Fibroblast of gingiva (primary cell): ENCODE data around the gene ANHX.
A peak's percentile ranks its signal among the peaks of the same experiment; 100 is the strongest.
"Not testable (repeated sequence)": the region's sequence is repeated elsewhere in the genome, so short reads cannot be mapped to it uniquely, and the experiment has no call there.

Experiments used
- DNase-seq: peaks from one replicate; pipeline ENCODE4 v3.0.0-alpha.2; 2011; ENCODE audit warnings: low read depth

The ANHX gene

DNA sequence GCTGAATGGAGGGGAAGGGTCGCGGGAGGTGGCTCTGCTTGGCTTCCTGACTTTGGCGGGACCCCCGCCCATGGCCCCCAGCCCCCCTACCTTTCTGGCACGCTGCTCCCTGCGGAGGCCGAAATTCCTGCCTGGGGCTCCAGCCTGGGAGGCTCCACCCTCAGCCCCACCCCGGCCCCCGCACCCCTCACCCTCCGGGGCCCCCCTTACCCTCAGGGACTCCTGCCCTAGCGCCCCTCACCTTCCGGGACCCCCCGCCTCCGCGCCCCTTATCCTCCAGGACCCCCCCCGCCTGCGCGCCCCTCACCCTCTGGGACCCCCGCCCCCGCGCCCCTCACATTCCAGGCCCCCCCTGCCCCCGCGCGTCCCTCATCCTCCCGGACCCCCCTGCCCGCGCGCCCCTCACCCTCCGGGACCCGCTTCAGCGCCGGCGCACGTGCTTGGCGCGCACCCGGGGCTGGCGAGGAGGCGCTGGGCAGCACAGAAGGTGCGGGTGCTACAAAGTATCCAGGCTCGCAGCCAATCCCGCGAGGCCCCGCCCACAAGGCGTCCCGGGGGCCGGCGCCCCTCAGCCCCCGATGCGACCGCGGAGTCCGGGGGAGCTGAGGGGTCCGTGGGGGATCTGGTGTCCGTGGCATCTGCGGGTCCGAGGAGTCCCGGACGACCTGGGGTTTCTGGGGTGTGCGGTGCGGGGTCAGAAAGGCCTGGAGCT, at the start of gene ANHX:
ANHX (minus strand) TSS at position 477 of the 712 bp plus-strand sequence. CDS start 1,521 bp downstream, outside the sequence.
- DNase-seq: no peak

DNA sequence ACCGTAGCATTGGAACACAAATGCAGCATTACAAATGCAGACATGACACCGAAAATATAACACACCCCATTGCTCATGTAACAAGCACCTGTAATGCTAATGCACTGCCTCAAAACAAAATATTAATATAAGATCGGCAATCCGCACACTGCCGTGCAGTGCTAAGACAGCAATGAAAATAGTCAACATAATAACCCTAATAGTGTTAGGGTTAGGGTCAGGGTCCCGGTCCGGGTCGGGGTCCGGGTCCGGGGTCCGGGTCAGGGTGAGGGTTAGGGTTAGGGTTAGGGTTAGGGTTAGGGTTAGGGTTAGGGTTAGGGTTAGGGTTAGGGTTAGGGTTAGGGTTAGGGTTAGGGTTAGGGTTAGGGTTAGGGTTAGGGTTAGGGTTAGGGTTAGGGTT, 29.0 kb upstream of the ANHX start:
- DNase-seq: not testable (repeated sequence)

DNA sequence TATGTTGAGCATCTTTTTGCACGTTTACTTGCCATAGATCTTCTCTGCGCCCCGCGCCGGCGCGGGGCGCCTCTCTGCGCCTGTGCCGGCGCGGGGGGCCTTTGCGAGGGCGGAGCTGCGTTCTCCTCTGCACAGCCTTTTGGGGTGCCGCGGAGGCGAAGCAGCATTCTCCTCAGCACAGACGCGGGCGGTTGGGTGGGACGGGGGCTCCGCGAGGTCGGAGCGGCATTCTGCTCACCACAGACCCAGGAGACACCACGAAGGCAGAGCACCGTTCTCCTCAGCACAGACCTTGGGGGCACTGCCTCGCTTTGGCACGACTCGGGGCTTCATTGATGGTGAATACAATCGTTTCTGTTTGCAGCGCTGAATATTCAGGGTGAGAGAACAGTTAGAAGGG, 28.5 kb upstream of the ANHX start:
- no peak for DNase-seq

DNA sequence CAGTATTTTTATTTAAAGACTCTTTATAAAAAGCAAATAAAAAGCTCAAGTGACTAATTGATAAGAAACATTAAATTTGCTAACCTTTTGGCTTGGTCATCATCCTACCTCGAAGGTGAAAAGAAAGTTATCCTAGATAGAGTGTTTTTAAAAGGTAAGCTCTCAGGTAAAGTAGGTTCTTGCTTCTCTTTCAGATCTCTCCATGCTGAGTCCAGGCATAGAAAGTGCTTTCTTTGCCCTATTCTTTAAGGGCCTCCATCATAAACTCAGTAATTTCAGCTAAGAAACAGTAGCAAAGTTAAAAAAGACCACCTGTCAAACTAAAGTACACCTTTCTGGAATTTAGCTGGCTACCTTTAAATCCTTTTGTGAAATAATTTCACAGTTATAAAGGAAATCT, 20.6 kb upstream of the ANHX start:
- DNase-seq: no peak

DNA sequence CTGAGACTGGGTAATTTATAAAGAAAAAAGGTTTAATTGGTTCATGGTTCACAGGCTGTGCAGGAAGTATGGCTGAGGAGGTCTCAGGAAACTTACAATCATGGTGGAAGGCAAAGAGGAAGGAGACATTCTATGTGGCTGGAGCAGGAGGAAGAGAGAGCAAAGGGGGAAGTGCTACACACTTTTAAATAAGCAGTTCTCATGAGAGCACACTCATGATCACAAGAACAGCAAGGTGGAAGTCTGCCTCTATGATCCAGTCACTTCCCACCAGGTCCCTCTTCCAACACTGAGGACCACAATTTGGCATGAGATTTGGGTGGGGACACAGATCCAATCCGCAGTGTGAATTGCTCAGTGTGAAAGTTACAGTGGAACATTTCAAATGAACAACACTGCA, 20.2 kb upstream of the ANHX start:
- not testable (repeated sequence) for DNase-seq

DNA sequence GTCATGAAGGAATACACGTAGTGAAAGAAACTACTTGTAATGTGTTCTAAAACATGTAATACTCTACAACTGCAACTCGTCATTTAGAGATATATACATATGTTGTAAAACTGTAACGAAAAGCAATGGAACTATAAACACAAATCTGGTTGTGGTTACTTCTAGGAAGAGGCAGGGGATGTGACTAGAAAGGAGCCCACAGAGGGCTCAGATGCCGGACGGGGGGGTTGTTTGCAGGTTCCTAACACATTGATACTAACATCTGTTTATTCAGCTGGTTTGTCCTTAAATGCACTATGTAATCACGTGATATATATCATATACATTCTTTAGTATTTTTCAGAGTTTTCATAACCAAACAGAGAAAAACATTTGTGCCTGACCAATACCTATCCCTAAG, 16.1 kb upstream of the ANHX start:
- DNase-seq: no peak

DNA sequence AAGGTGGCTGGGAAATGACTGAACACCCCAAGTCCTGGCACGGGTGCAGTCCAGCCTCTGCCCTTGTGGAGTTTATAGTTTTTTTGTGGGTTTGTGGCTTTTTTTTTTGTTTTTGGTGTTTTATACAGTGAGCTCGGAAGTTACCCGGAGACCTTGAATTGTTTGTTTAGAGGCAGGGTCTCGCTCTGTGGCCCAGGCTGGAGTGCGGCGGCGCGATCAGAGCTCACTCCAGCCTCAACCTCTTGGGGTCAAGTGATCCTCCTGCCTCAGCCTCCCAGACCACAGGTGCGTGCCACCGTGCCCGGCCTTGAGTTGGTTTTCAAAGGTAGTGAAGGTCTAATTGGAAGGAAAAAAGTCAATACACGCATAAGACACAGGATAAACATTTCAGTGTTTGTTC, 879 bp upstream of the ANHX start:
- DNase-seq: no peak

DNA sequence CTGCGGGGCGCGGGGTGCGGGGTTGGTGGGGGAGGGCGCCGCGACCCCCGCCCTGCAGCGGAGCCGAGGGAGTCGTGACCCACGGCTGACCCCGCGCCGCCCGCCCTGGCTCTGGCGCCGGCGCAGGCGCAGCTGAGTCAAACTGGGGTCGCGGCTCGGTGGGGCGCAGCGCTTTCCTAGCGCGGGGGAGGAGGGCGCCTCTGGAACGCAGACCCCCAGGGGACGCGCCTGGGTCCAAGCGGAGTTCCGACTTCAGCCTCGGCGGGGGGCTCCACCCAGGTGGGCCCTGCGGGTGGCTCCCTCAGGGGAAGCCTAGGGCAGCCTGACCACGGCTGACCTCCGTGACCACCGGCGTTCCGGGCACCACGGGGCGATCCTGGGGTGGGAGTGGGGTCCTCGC, 467 bp upstream of the ANHX start:
- no peak for DNase-seq

DNA sequence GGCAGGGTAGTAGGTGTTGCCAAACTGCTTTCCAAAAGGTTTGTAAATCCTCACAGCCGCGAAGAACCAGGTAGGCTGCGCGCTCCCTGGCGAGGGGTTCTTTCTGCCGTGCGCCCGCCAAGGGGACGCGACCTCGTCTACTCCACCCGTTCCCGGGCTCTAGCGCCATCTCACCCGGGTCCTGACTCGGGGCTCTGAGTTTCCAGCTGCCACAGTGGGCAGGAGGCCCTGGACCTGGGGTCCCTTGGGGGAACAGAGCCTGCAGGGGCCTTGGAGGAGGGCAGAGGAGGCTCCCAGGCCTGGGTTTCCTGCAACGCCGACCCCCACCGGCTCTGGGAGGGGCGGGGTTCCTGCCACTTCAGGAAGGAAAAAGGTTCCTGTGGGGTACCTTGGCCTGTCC, 706 bp downstream of the ANHX start:
- no peak for DNase-seq

DNA sequence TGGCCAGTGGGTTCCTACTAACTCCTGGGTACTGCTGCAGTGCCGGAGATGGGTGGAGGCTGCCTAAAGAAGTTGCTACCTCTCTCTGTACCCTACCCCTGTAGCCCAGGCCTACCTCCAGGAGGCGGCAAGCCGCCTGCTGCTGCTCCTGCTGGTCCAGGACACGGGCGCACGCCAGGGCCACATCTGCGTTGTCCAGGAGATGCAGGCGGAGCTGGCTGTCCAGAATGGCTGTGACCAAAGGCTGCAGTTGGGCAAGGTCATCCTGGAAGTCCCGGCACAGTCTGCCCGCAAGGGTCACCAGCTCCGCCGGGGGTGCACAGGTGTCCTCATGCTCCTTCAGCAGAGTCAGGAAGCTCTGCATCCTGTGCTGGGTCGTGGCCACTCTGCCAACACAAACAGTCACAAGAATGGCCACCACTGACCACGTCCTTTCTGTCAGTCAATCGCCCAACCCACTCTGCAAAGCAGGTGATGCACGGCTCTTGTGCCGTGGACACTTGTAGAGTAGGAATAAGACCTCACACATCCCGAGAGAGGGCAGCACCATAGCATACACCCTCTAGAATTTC, 1.6 kb downstream of the ANHX start:
- no peak for DNase-seq

DNA sequence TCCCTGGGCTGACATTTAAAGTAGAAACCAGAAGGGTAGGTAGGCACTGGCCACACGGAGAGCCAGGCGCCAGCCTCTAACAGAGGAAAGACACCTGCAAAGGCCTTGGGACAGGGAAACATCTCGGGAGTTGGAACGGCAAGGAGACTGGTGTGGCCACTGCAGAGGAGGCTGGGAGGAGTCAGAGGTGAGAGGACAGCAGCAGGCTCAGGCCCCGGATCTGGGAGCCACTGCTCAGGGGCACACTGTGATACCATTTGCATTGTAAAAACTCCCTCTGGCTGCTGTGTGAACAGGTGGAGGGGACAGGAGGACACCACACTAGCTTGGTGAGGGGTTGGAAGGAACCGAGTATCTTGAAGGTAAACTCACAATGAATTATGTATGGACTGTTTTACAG, 2.7 kb downstream of the ANHX start:
- DNase-seq: no peak

DNA sequence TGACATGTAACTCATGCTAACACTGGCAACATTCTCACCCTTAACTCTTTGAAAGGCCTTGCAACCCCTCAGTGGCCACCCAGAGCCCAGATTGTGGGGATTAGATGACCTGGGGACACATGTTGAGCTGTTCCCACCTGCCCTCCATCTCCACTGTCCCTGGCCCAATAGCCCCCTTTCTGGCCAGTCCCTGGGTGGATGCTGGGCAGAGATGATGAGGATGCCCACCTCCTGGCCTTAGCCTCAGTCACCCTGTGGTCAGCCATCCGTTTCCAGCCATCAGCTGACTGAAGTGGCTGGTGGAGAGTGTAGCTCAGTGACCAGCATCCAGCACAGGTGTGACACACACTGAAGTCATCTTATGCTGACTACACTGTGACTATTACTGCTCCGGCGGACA, 4.7 kb downstream of the ANHX start:
- DNase-seq: no peak

DNA sequence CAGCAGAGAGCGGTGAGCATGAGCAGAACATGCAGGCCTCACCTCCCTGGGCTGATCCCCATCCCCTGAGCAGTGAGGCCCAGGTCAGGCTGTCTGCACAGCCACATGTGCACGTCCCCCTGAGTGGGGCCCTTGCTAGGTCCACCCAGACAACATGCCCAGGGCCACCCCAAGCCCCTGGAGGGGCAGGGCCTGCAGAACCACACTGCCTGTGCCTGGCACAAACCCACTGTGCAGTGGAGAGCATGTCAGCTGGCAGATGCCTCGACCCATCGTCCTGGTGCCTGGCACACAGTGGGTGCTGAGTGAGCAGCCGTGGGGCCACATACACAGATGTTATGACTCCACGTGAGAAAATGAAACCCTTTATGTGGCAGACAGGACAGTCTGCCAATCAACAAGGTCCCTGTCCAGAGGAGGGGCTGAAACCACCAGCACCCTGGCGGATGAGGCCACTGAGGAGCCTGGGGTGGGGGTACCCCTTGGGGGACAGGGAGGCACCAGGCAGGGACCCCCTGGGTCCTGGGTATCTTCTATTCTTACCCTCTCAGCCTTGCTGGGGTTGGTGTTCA, 8.3 kb downstream of the ANHX start:
- DNase-seq: no peak

DNA sequence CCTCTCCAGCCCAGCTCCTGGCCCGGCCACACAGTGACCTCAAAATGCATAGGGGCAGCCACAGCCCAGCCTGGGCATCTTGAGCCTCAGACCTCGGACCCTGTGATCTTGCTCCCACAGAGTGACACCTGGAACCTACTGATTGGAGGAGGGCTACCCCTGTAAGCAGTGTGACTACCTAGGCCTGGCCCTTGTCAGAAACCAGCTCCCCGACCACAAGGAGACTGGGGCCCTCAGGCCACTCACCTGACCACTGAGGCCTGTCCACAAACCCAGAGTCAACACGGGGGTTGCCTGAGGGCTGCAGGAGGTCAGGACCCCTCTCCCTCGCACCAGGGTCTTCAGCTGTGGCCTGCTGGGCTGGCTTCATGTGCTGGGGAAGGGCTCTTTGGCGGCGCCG, 9.0 kb downstream of the ANHX start:
- DNase-seq: no peak

DNA sequence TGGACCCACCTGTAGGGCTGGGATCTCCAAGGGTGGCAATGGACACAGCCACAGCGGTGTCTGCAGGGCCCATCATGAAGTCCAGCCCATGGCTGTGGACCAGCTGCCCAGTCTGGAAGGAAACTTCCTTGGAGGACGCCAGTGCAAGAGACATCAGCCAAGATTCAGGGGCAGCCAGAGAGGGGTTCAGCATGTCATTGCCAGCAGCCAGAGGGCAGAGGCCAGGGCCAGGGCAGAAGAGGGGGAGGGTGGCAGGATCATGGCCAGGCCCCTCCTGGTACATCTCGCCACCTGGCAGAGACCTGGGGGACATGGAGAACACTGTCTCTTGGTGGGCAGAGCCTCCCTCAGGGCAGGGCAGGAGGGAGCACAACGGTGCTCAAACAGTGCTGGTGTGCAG, 10.2 kb downstream of the ANHX start:
- no peak for DNase-seq

DNA sequence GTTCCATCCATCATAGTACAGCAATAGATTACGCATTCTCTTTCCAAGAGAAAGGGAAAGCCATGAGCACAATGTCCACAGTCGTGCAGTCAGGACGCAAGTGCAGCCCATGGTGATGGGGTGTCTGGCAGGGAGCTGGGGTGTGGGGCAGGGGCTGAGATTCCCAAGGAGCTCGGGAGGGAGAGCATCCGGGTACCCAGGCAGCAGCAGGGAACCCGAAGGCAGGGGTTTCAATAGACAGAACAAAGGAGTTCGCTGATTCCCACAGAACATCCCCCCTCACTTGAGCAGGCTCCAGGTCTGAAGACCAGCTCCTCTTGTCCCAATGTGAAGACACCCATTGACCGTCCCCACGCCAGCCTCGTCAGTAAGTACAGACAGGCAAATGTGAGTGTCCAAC, 13.5 kb downstream of the ANHX start:
- no peak for DNase-seq

DNA sequence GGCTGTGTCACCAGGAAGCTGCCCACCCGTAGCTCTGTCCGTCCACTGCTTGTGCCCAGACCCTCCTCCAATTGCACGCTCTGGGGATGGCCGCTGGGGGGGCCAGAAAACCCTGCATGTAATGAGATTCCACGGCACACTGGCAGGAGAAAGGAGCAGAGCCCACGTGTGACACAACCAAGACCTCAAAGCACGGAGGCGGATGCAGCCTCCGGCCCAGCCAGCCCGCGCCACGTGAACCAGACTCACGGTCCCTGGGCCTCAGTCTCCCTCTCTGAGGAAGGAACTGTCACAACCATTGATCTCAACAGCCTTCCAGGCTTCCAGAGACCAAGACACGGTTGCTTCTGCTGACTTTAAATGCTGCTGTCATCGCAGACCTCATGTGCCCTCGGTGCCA, 14.4 kb downstream of the ANHX start:
- DNase-seq: no peak

DNA sequence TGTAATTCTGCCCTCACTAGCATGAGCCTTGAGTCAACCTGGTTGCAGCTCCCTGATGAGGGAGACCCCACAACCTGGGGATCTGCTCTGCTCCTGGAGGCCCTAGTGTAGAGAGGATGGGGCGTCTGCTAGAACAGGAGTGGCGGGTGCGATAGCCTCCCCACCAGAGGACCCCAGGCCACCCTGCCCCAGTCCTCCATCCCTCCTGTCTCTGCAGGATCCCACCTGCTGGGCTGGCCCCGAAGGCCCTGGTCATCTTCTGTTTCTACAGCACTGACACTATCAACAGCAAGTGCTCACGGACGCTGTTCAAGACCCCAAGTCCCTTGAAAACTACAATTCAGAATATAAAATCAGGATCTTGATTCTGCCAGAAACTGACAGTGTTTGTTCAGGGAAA, 15.2 kb downstream of the ANHX start:
- DNase-seq: no peak

DNA sequence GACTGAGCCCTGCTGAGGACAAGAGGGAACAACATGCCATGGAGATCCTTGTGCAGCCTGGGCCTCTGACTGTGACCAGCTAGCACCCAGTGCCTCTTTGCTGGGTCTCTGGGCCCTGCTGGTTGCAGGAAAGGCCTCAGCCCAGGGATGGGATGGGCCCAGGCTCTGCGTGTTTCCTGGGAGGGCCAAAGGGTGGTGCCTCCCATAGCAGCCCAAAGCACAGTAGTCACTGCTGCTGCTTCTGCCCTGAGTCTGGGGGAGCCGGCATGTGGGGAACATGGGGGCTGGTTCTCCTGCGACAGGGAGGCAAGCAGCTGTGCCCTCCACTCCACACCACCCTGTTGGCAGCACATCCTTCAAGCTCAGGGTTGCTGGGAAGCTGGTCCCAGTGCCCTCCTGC, 18.5 kb downstream of the ANHX start:
- DNase-seq: no peak

DNA sequence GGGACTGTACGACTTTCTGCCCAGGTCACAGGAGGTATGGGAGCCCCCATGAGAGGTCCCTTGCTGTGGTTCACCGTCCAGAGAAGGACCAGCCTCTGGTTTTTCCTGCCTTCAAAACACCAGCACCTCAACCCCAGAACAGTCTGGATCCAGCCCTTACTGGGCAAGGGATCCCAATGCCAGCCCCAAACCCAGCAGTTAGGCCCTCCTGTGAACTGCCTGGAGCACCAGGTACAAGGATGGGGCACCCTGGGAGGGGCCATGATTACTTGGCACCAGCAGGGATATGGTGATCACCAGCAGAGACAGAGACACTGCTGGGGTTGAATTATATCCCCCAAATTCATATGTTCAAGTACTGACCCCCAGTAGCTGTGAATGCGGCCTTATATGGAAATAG, 20.0 kb downstream of the ANHX start:
- DNase-seq: no peak

DNA sequence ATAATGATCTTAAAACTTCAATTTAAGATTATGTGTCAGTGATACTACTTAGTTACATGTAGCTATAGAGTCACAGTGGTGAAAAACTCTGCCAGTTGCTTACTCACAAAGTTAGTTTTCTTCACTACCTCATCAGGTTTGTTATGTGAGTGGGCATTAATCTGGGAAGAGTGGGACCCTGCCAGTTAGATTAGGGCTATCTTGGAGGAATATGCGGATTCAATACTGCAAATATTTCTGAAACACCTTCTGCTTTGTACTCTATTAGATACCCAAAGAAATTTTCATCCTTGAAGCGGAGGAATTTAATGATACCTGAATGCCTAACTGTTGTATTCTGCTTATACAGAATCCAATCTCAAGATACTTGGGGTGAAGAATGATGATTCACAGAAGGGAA, 29.3 kb downstream of the ANHX start:
- DNase-seq: no peak

DNA sequence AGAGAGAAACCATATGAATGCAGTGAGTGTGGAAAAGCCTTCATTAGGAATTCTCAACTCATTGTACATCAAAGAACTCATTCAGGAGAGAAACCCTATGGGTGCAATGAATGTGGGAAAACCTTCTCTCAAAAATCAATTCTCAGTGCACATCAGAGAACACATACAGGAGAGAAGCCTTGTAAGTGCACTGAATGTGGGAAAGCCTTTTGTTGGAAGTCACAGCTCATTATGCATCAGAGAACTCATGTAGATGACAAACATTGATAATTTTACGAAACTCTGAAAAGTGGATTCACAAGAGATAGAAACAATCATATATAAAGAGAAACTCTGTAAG, 31.4 kb downstream of the ANHX start:
- DNase-seq: no peak

DNA sequence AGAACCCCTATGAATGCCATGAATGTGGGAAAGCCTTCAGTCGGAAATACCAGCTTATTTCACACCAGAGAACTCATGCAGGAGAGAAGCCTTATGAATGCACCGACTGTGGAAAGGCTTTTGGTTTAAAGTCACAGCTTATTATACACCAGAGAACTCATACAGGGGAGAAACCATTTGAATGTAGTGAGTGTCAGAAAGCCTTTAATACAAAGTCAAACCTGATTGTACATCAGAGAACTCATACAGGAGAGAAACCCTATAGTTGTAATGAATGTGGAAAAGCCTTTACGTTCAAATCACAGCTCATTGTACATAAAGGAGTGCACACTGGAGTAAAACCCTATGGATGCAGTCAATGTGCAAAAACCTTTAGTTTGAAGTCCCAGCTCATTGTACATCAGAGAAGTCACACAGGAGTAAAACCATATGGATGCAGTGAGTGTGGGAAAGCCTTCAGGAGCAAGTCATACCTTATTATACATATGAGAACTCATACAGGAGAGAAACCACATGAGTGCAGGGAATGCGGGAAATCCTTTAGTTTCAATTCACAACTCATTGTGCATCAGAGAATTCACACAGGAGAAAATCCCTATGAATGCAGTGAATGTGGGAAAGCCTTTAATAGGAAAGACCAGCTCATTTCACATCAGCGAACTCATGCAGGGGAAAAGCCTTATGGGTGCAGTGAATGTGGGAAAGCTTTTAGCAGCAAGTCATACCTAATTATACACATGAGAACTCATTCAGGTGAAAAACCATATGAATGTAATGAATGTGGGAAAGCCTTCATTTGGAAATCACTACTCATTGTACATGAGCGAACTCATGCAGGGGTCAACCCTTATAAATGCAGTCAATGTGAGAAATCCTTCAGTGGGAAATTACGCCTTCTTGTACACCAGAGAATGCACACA, 32.1 kb downstream of the ANHX start:
- DNase-seq: peak; percentile 17
